ENCODE results near the gene PBX3.
"Not testable (repeated sequence)": the region's sequence is repeated elsewhere in the genome, so short reads cannot be mapped to it uniquely, and the experiment has no call there.

DNA sequence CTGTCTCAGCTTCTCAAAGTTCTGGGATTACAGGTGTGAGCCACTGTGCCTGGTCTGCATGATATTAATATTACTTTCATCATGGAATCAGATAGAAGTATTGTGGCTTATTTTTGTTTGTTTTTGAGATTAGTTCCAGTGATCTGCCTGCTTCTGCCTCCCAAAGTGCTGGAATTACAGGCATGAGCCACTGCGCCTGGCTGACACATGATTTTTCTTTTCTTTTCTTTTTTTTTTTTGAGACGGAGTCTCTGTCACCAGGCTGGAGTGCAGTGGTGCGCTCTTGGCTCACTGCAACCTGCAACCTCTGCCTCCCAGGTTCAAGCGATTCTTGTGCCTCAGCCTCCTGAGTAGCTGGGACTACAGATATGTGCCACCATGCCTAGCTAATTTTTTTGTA lies 29.6 kb downstream of the PBX3 start:
- TF ChIP-seq, protein P1, sequence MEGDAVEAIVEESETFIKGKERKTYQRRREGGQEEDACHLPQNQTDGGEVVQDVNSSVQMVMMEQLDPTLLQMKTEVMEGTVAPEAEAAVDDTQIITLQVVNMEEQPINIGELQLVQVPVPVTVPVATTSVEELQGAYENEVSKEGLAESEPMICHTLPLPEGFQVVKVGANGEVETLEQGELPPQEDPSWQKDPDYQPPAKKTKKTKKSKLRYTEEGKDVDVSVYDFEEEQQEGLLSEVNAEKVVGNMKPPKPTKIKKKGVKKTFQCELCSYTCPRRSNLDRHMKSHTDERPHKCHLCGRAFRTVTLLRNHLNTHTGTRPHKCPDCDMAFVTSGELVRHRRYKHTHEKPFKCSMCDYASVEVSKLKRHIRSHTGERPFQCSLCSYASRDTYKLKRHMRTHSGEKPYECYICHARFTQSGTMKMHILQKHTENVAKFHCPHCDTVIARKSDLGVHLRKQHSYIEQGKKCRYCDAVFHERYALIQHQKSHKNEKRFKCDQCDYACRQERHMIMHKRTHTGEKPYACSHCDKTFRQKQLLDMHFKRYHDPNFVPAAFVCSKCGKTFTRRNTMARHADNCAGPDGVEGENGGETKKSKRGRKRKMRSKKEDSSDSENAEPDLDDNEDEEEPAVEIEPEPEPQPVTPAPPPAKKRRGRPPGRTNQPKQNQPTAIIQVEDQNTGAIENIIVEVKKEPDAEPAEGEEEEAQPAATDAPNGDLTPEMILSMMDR (IDR thresholded peaks at IDR 0.05): not testable (repeated sequence)
- TF ChIP-seq POLR2AphosphoS5 (IDR thresholded peaks at IDR 0.05; ENCODE audit: low read depth, low read length): not testable (repeated sequence)
